CD4-positive, alpha-beta T cell (primary cell): Measurements from ENCODE around the gene SMOC1. TPM values are rescaled to one million over a fixed set of nuclear protein-coding genes. Genes with fewer than 3 reads are reported as not detected.

Experiments used
- ATAC-seq: fragments of 200-7000 bp; cut with Tn5 transposase; one replicate; pipeline ENCODE4 v1.10.0; 2022; ENCODE audit warnings: mild to moderate bottlenecking; ENCODE audit not compliant: poor library complexity
- CTCF ChIA-PET: fragments of 350-600 bp; sonication (Branson Sonifier 250); formaldehyde crosslinking; loops from one replicate; lab custom pipeline; 2021; ENCODE audit warnings: antibody characterized with exemption, inconsistent platforms; lab: Charles Lee
- POLR2A ChIA-PET: fragments of 350-600 bp; sonication (Branson Sonifier 250); formaldehyde crosslinking; loops from one replicate; lab custom pipeline; 2021; ENCODE audit warnings: antibody characterized with exemption, inconsistent platforms; lab: Charles Lee
- DNase-seq, 14 experiments: peaks; one replicate each; pipeline ENCODE4 v3.0.0-alpha.2; 2013 to 2020; ENCODE audit warnings: mixed read lengths in 2 of 14
- H3K27ac ChIP-seq, 2 donors: one replicate each; pipeline versions ENCODE4 v1.5.1 to v1.7.0; 2013; ENCODE audit warnings: low read length in 2 of 2, low read depth in 1 of 2, mild to moderate bottlenecking in 1 of 2
- H3K27me3 ChIP-seq, 2 experiments: 1 replicate in 1 of 2; 2 replicates in 1 of 2; pipeline versions ENCODE4 v1.6.1 to v1.7.0; 2013; ENCODE audit warnings: low read length in 2 of 2, control low read depth in 1 of 2, mild to moderate bottlenecking in 1 of 2, moderate library complexity in 1 of 2; ENCODE audit not compliant: insufficient read depth in 2 of 2, control insufficient read depth in 1 of 2
- H3K36me3 ChIP-seq: one replicate; pipeline ENCODE4 v1.6.1; 2013; ENCODE audit warnings: low read length, control low read depth; ENCODE audit not compliant: insufficient read depth
- H3K4me1 ChIP-seq: one replicate; pipeline ENCODE4 v1.6.1; 2013; ENCODE audit warnings: low read length, control low read depth; ENCODE audit not compliant: insufficient read depth
- H3K4me3 ChIP-seq: one replicate; pipeline ENCODE4 v1.5.1; 2013; ENCODE audit warnings: mild to moderate bottlenecking, low read length, moderate library complexity
- H3K9me3 ChIP-seq, 2 experiments: 1 replicate in 1 of 2; 2 replicates in 1 of 2; pipeline versions ENCODE4 v1.6.1 to v1.7.0; 2013; ENCODE audit warnings: low read length in 2 of 2, mild to moderate bottlenecking in 2 of 2, control low read depth in 1 of 2, moderate library complexity in 1 of 2; ENCODE audit not compliant: control insufficient read depth in 1 of 2, insufficient read depth in 1 of 2
- H3K27ac Mint-ChIP-seq: one replicate; pipeline ENCODE4 v1.8.0; 2020; ENCODE audit warnings: mixed read lengths
- H3K27me3 Mint-ChIP-seq: one replicate; pipeline ENCODE4 v1.8.0; 2021; ENCODE audit warnings: mixed read lengths
- H3K36me3 Mint-ChIP-seq: one replicate; pipeline ENCODE4 v1.8.0; 2021; ENCODE audit warnings: low read depth, mixed read lengths
- H3K4me1 Mint-ChIP-seq: one replicate; pipeline ENCODE4 v1.8.0; 2021; ENCODE audit warnings: low read depth, mixed read lengths
- H3K4me3 Mint-ChIP-seq: one replicate; pipeline ENCODE4 v1.8.0; 2020; ENCODE audit warnings: mild to moderate bottlenecking, mixed read lengths
- H3K9me3 Mint-ChIP-seq: one replicate; pipeline ENCODE4 v1.8.0; 2020; ENCODE audit warnings: mixed read lengths
- CTCF ChIP-seq: fragments of 200-600 bp; IDR thresholded peaks from one replicate; pipeline ENCODE4 v1.8.0; 2022; ENCODE audit warnings: antibody characterized with exemption, mild to moderate bottlenecking
- intact Hi-C, 2 experiments: fragments of 100-400 bp; cut with DNase I in 1 of 2; cut with micrococcal nuclease in 1 of 2; formaldehyde crosslinking; loops; one replicate each; pipeline versions ENCODE4 v1.15.1 to v1.9.0; 2023 to 2025; cut with DNase I, micrococcal nuclease
- total RNA-seq, 174 experiments: library from RNA in 2 of 174; stranded (reverse) in 2 of 174; gene quantifications; one replicate each; pipeline ENCODE4 v1.2.3 and lab custom pipeline; 2021 to 2026

The SMOC1 gene
- total RNA-seq, 2 experiments from 2014 or later, result not detected

DNA sequence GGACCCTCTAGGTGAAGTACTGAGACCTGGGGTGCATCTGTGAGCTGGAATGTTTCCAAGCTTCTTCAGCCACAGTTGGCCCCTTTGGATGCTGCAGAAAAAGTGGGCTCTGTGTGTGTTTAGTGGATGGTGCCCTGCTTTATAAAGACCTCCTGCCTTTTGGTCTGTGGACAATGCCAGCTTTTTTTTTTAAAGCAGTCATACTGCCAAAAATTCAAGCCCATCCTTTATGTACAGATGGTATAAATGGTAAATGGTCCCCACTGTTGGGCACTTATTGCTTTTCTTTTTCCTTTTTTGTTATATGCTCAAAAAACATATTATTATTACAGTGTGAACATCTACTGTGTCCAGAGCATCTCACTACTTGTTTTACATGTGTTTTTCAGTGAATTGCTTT, 81.1 kb downstream of the SMOC1 start:
- TF ChIP-seq CTCF, result no peak
- no peaks in the 10 kb centered on the region for H3K9me3 Mint-ChIP-seq
- H3K27me3 Mint-ChIP-seq, result peaks cover 18% of the 10 kb centered on the region
- DNase-seq (no peak), ATAC-seq (no peak)
- H3K27ac Mint-ChIP-seq, result no peak overlapping the region
- H3K4me3 Mint-ChIP-seq, result no peak overlapping the region
- no peaks in the 10 kb centered on the region for H3K36me3 ChIP-seq
- intact Hi-C loops, result no loop called here
- no peaks in the 10 kb centered on the region for H3K4me1 ChIP-seq
- no peaks in the 10 kb centered on the region for H3K36me3 Mint-ChIP-seq
- no peak overlapping the region for H3K4me3 ChIP-seq
- ChIA-PET CTCF (no interaction called here), POLR2A (no interaction called here)
- H3K27ac ChIP-seq, result no peak overlapping the region
- H3K9me3 ChIP-seq, result no peaks in the 10 kb centered on the region
- peaks cover 0 to 12% of the 10 kb centered on the region in 2 experiments for H3K27me3 ChIP-seq
- H3K4me1 Mint-ChIP-seq, result no peaks in the 10 kb centered on the region

DNA sequence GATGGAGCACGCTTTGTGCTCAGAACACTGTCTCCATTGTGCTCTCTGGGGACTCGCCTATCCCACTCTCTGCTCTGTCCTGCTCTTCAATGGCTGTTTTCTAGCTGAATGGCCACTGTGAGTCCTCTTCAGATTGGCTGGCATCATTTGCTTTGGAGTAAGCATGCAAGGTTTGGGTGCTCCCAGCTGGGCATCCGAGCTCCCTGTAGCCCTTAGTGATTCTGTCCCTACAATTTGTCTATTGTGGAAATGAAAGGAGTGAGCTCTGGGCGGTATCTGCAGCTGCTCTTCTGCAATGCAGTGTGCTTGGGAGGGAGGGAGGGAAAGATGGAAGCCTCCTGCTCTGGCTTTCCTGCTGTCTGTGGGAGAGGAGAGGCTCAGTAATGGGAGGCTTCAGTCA, 84.8 kb downstream of the SMOC1 start:
- Mint-ChIP-seq H3K36me3 (no peaks in the 10 kb centered on the region), H3K27ac (no peak overlapping the region), H3K9me3 (no peaks in the 10 kb centered on the region), H3K4me3 (no peak overlapping the region), H3K27me3 (peaks cover 22% of the 10 kb centered on the region), H3K4me1 (no peaks in the 10 kb centered on the region)
- Histone ChIP-seq H3K27ac (no peak overlapping the region), H3K9me3 (no peaks in the 10 kb centered on the region), H3K27me3 (peaks cover 0 to 8% of the 10 kb centered on the region in 2 experiments), H3K36me3 (no peaks in the 10 kb centered on the region), H3K4me3 (no peak overlapping the region), H3K4me1 (no peaks in the 10 kb centered on the region)
- no peak for ATAC-seq
- intact Hi-C loops, result no loop called here
- CTCF ChIA-PET, result no interaction called here
- no peak for DNase-seq
- TF ChIP-seq CTCF, result no peak
- POLR2A ChIA-PET, result no interaction called here

GRCh38 chr14:69964841-69965240, 85.6 kb downstream of the SMOC1 start:
- no peak for TF ChIP-seq CTCF
- Histone ChIP-seq H3K27ac (no peak overlapping the region), H3K4me1 (no peaks in the 10 kb centered on the region), H3K36me3 (no peaks in the 10 kb centered on the region), H3K9me3 (no peaks in the 10 kb centered on the region), H3K4me3 (no peak overlapping the region), H3K27me3 (peaks cover 0 to 8% of the 10 kb centered on the region in 2 experiments)
- Mint-ChIP-seq H3K4me3 (no peak overlapping the region), H3K9me3 (no peaks in the 10 kb centered on the region), H3K27ac (no peak overlapping the region), H3K27me3 (peaks cover 22% of the 10 kb centered on the region), H3K4me1 (no peaks in the 10 kb centered on the region), H3K36me3 (no peaks in the 10 kb centered on the region)
- ChIA-PET CTCF (no interaction called here), POLR2A (no interaction called here)
- DNase-seq (no peak), ATAC-seq (no peak)
- intact Hi-C loops, result no loop called here
